GM06990 (cell line): ENCODE results near the gene CERS6.

Experiments used
- DNase-seq: peaks from one replicate; pipeline ENCODE4 v3.0.0-alpha.2; 2011; ENCODE audit not compliant: insufficient read length; ENCODE audit errors: extremely low read depth
- H3K27me3 ChIP-seq: replicated peaks from 2 replicates; pipeline ENCODE4 v1.6.0; 2011; ENCODE audit warnings: low read length; ENCODE audit not compliant: control insufficient read depth, insufficient read depth
- H3K36me3 ChIP-seq: 2 replicates; pipeline ENCODE4 v1.5.1; 2011; ENCODE audit warnings: low read length; ENCODE audit not compliant: control insufficient read depth, insufficient read depth
- H3K4me3 ChIP-seq: replicated peaks from 2 replicates; pipeline ENCODE4 v1.5.1; 2011; ENCODE audit warnings: low read depth, mild to moderate bottlenecking, control low read depth, low read length
- CTCF ChIP-seq: IDR thresholded peaks from 2 replicates; pipeline ENCODE4 v1.5.1; 2011; ENCODE audit warnings: low read length, control low read depth, mild to moderate bottlenecking, inconsistent platforms; ENCODE audit not compliant: insufficient read depth, poor library complexity, severe bottlenecking

Gene CERS6

GRCh38 chr2:168431301-168432024 lies 24.6 kb upstream of the CERS6 start:
- Histone ChIP-seq H3K4me3 (no peak overlapping the region), H3K36me3 (no peaks in the 10 kb centered on the region), H3K27me3 (no peaks in the 10 kb centered on the region)
- TF ChIP-seq CTCF = no peak
- DNase-seq = no peak

GRCh38 chr2:168432100-168432499 lies 24.0 kb upstream of the CERS6 start:
- DNase-seq = no peak
- no peak for TF ChIP-seq CTCF
- H3K36me3 ChIP-seq = no peaks in the 10 kb centered on the region
- H3K4me3 ChIP-seq = no peak overlapping the region
- H3K27me3 ChIP-seq = no peaks in the 10 kb centered on the region

DNA sequence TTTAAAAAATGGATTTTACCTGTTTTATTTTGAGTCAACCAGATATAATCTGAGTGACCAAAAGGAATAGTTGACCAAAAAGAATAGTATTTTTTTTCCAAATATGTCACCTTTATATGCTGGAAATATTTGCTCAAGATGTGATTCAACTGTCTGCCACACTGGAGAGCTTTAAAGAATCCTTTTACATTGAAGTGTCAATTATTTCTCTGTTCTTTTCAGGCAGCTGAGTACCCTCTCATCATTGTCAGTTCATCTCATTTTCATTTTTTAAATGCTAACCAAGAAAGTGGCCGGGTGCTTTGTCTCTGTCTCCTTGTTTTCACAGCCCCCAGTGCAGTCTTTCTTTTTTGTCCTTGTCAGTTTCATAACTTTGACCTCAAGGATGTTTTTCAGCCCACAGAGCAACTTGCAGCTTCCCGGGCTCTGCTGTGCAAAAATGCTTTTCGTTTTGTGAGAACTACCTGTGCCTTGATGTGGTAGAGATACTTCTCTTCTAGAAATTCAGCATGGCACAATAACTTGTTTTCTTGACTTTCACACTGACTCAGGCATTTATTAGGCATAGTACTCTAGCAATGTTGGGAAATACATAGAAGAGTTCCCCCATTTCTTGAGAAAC lies 23.4 kb upstream of the CERS6 start:
- H3K27me3 ChIP-seq = no peaks in the 10 kb centered on the region
- no peak for DNase-seq
- no peak overlapping the region for H3K4me3 ChIP-seq
- no peak for TF ChIP-seq CTCF
- H3K36me3 ChIP-seq = no peaks in the 10 kb centered on the region

DNA sequence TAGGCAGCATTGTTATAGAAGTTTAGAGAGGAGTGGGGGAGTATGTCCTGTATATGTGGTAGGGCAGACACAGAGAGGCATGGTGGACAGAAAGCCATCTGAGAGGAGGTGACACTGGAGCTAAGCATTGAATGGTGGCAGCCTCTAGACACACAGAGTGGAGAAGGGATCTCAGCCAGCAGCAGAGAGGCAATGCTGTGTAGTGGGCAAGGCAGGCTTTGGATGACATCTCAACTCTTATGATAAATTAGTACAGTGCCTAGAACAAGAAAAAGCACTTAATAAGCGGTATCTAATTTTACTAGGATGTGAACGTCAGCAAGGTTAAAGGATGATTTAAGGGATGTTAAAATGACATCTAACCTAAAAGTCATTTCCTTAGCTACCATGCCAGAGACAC lies 22.5 kb upstream of the CERS6 start:
- DNase-seq = no peak
- no peak for TF ChIP-seq CTCF
- H3K36me3 ChIP-seq = no peaks in the 10 kb centered on the region
- H3K4me3 ChIP-seq = no peak overlapping the region
- H3K27me3 ChIP-seq = no peaks in the 10 kb centered on the region

- Histone ChIP-seq H3K36me3 (no peaks in the 10 kb centered on the region), H3K4me3 (no peak overlapping the region), H3K27me3 (no peaks in the 10 kb centered on the region)
- no peak for TF ChIP-seq CTCF
- no peak for DNase-seq
Measured at GRCh38 chr2:168434146-168434545, 21.9 kb upstream of the CERS6 start.
